GM19043 (cell line): ENCODE data around the gene UBE2Q1.

Experiments used
- ATAC-seq: cut with Tn5 transposase; IDR thresholded peaks from one replicate; pipeline ENCODE4 v1.9.1; 2021; ENCODE audit warnings: low read depth; ENCODE audit not compliant: unreplicated experiment

The UBE2Q1 gene

GRCh38 chr1:154578058-154578418 lies 19.6 kb upstream of the UBE2Q1 start:
- no peak for ATAC-seq

GRCh38 chr1:154577346-154578057 lies 19.0 kb upstream of the UBE2Q1 start:
- ATAC-seq: no peak

- no peak for ATAC-seq
These were observed 17.6 kb upstream of the UBE2Q1 start for GRCh38 chr1:154575951-154576566.

GRCh38 chr1:154575147-154575927 lies 16.9 kb upstream of the UBE2Q1 start:
- ATAC-seq: no peak

GRCh38 chr1:154574716-154575115 lies 16.3 kb upstream of the UBE2Q1 start:
- no peak for ATAC-seq

GRCh38 chr1:154573168-154573510 lies 14.7 kb upstream of the UBE2Q1 start:
- ATAC-seq: no peak

- no peak for ATAC-seq
These were observed 14.2 kb upstream of the UBE2Q1 start for GRCh38 chr1:154572468-154573167.

- ATAC-seq: no peak
These were observed 13.5 kb upstream of the UBE2Q1 start for GRCh38 chr1:154571964-154572288.

GRCh38 chr1:154571244-154571963 lies 12.9 kb upstream of the UBE2Q1 start:
- no peak for ATAC-seq

- ATAC-seq: no peak
These were observed 9.8 kb upstream of the UBE2Q1 start for GRCh38 chr1:154568157-154568815.

GRCh38 chr1:154567386-154568156 lies 9.1 kb upstream of the UBE2Q1 start, which contains the start of gene CHRNB2:
CHRNB2 (plus strand) TSS chr1:154567778; CDS start chr1:154568045, 267 bp downstream.
- no peak for ATAC-seq

- no peak for ATAC-seq
These were observed 7.4 kb upstream of the UBE2Q1 start for GRCh38 chr1:154565876-154566275.

- ATAC-seq: no peak
These were observed 1.1 kb upstream of the UBE2Q1 start for GRCh38 chr1:154559466-154560044.

- ATAC-seq: peak; percentile 92
These were observed 431 bp upstream of the UBE2Q1 start for GRCh38 chr1:154558720-154559465.

GRCh38 chr1:154557248-154557938 lies 1.1 kb downstream of the UBE2Q1 start:
- ATAC-seq: no peak

- no peak for ATAC-seq
These were observed 2.0 kb downstream of the UBE2Q1 start for GRCh38 chr1:154556422-154556821.
